IPS-18a (cell line): ENCODE measurements around the gene KATNB1.
"Not testable (repeated sequence)": the region's sequence is repeated elsewhere in the genome, so short reads cannot be mapped to it uniquely, and the experiment has no call there.

Experiments used
- H3K27ac ChIP-seq: one replicate; pipeline ENCODE4 v1.5.1; 2013; ENCODE audit warnings: low read length
- H3K27me3 ChIP-seq: one replicate; pipeline ENCODE4 v1.6.1; 2013; ENCODE audit warnings: mild to moderate bottlenecking, low read length; ENCODE audit not compliant: control insufficient read depth, insufficient read depth
- H3K36me3 ChIP-seq: one replicate; pipeline ENCODE4 v1.6.1; 2013; ENCODE audit warnings: low read depth, low read length; ENCODE audit not compliant: control insufficient read depth
- H3K4me1 ChIP-seq: one replicate; pipeline ENCODE4 v1.6.1; 2013; ENCODE audit warnings: low read depth, low read length; ENCODE audit not compliant: control insufficient read depth
- H3K4me3 ChIP-seq: one replicate; pipeline ENCODE4 v1.5.1; 2013; ENCODE audit warnings: low read length
- H3K9ac ChIP-seq: one replicate; pipeline ENCODE4 v1.6.1; 2013; ENCODE audit warnings: mild to moderate bottlenecking, low read length, moderate library complexity
- H3K9me3 ChIP-seq: one replicate; pipeline ENCODE4 v1.6.1; 2013; ENCODE audit warnings: low read depth, low read length; ENCODE audit not compliant: control insufficient read depth

KATNB1 gene

GRCh38 chr16:57704011-57704904 lies 31.3 kb upstream of the KATNB1 start:
- H3K9ac ChIP-seq: no peak overlapping the region
- no peaks in the 10 kb centered on the region for H3K9me3 ChIP-seq
- peaks cover 4% of the 10 kb centered on the region for H3K4me1 ChIP-seq
- no peaks in the 10 kb centered on the region for H3K27me3 ChIP-seq
- no peak overlapping the region for H3K4me3 ChIP-seq
- H3K36me3 ChIP-seq: no peaks in the 10 kb centered on the region
- no peak overlapping the region for H3K27ac ChIP-seq

DNA sequence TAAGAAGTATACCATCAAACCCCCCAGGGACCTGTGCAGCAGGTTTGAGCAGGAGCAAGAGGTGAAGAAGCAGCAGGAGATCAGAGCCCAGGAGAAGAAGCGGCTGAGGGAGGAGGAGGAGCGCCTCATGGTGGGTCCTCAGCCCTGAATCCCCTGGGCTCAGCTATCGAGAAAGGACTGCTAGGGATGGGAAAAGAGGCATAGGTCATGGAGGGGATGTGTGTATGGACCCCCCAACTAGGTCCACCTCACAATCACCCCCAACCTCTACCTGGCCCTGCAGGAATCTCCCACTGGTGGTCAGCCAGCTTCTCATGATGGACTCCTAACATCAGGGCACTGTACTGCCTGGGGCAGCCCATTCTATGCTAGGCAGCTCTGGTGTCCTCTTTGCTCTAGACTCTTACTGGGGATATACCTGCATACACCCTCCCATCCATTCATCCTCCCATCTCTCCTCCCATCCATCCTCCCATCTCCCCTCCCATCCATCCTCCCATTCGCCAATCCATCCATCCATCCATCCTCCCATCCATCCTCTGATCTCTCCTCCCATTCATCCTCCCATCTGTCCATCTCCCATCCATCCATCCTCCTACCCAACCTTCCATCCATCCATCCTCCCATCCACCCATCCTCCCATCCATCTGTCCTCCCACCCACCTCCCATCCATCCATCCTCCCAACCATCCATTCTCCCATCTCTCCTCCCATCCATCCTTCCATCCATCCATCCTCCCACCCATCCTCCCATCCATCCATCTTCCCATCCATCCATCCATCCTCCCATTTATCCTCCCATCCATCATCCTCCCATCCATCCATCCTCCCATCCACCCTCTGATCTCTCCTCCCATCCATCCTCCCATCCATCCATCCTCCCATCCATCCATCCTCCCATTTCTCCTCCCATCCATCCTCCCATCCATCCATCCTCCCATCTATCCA lies 30.4 kb upstream of the KATNB1 start:
- Histone ChIP-seq H3K4me1 (peaks cover 4% of the 10 kb centered on the region), H3K27me3 (no peaks in the 10 kb centered on the region), H3K9ac (no peak overlapping the region), H3K27ac (no peak overlapping the region), H3K36me3 (no peaks in the 10 kb centered on the region), H3K9me3 (no peaks in the 10 kb centered on the region), H3K4me3 (no peak overlapping the region)

- H3K9ac ChIP-seq: no peak overlapping the region
- no peaks in the 10 kb centered on the region for H3K36me3 ChIP-seq
- no peak overlapping the region for H3K27ac ChIP-seq
- H3K4me1 ChIP-seq: peaks cover 4% of the 10 kb centered on the region
- no peaks in the 10 kb centered on the region for H3K9me3 ChIP-seq
- H3K4me3 ChIP-seq: no peak overlapping the region
- H3K27me3 ChIP-seq: no peaks in the 10 kb centered on the region
These were observed 28.9 kb upstream of the KATNB1 start for GRCh38 chr16:57706717-57707116.

- peaks cover 4% of the 10 kb centered on the region for H3K4me1 ChIP-seq
- no peak overlapping the region for H3K9ac ChIP-seq
- no peaks in the 10 kb centered on the region for H3K9me3 ChIP-seq
- H3K4me3 ChIP-seq: no peak overlapping the region
- no peaks in the 10 kb centered on the region for H3K27me3 ChIP-seq
- no peaks in the 10 kb centered on the region for H3K36me3 ChIP-seq
- H3K27ac ChIP-seq: no peak overlapping the region
These were observed 28.2 kb upstream of the KATNB1 start for GRCh38 chr16:57707331-57707730.

GRCh38 chr16:57708168-57708567 lies 27.4 kb upstream of the KATNB1 start:
- H3K4me3 ChIP-seq: no peak overlapping the region
- H3K36me3 ChIP-seq: no peaks in the 10 kb centered on the region
- H3K27ac ChIP-seq: no peak overlapping the region
- no peaks in the 10 kb centered on the region for H3K9me3 ChIP-seq
- H3K4me1 ChIP-seq: peaks cover 4% of the 10 kb centered on the region
- H3K9ac ChIP-seq: no peak overlapping the region
- no peaks in the 10 kb centered on the region for H3K27me3 ChIP-seq

DNA sequence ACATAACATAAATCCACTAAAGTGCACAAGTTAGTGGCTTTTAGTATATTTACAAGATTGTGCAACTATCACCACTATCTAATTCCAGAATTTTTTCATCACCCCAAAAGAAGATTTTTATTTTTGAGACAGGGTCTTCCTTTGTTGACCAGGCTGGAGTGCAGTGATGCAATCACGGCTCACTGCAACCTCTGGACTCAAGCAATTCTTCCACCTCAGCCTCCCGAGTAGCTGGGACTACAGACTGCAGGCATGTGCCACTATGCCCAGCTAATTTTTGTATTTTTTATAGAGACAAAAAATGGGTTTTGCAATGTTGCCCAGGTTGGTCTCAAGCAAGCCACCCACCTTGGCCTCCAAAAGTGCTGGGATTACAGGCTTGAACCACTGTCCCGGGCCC lies 25.9 kb upstream of the KATNB1 start:
- H3K27ac ChIP-seq: no peak overlapping the region
- no peak overlapping the region for H3K4me3 ChIP-seq
- H3K27me3 ChIP-seq: no peaks in the 10 kb centered on the region
- no peak overlapping the region for H3K9ac ChIP-seq
- no peaks in the 10 kb centered on the region for H3K36me3 ChIP-seq
- H3K4me1 ChIP-seq: no peaks in the 10 kb centered on the region
- no peaks in the 10 kb centered on the region for H3K9me3 ChIP-seq

- H3K9ac ChIP-seq: no peak overlapping the region
- no peaks in the 10 kb centered on the region for H3K27me3 ChIP-seq
- no peaks in the 10 kb centered on the region for H3K4me1 ChIP-seq
- H3K4me3 ChIP-seq: no peak overlapping the region
- H3K27ac ChIP-seq: no peak overlapping the region
- H3K36me3 ChIP-seq: no peaks in the 10 kb centered on the region
- no peaks in the 10 kb centered on the region for H3K9me3 ChIP-seq
These were observed 24.2 kb upstream of the KATNB1 start for GRCh38 chr16:57711346-57711745.

DNA sequence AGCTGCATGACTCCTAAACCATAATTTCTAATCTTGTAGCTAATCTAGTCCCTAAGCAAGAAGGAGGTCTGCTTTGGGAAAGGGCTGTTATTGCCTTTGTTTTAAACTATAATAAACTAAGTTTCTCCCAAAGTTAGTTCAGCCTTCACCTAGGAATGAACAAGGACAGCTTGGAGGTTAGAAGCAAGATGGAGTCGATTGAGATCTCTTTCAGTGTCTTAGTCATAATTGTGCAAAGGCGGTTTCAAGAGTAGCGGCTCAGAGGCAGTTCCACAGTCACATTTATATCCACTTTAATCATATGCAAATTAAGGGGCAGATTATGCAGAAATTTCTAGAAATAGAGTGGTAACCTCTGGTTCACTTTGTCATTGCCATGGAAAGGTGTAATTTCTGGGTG lies 23.6 kb upstream of the KATNB1 start:
- no peaks in the 10 kb centered on the region for H3K4me1 ChIP-seq
- H3K9me3 ChIP-seq: no peaks in the 10 kb centered on the region
- H3K9ac ChIP-seq: no peak overlapping the region
- no peaks in the 10 kb centered on the region for H3K36me3 ChIP-seq
- H3K4me3 ChIP-seq: no peak overlapping the region
- no peak overlapping the region for H3K27ac ChIP-seq
- no peaks in the 10 kb centered on the region for H3K27me3 ChIP-seq

GRCh38 chr16:57712569-57712968 lies 23.0 kb upstream of the KATNB1 start:
- H3K4me3 ChIP-seq, H3K4me1 ChIP-seq, H3K36me3 ChIP-seq, H3K27ac ChIP-seq, H3K9ac ChIP-seq, H3K9me3 ChIP-seq, H3K27me3 ChIP-seq: not testable (repeated sequence)

GRCh38 chr16:57713596-57713995 lies 22.0 kb upstream of the KATNB1 start:
- no peaks in the 10 kb centered on the region for H3K27me3 ChIP-seq
- no peak overlapping the region for H3K4me3 ChIP-seq
- no peaks in the 10 kb centered on the region for H3K36me3 ChIP-seq
- H3K4me1 ChIP-seq: no peaks in the 10 kb centered on the region
- H3K27ac ChIP-seq: no peak overlapping the region
- H3K9ac ChIP-seq: no peak overlapping the region
- H3K9me3 ChIP-seq: no peaks in the 10 kb centered on the region

- H3K9ac ChIP-seq: no peak overlapping the region
- H3K36me3 ChIP-seq: no peaks in the 10 kb centered on the region
- no peak overlapping the region for H3K4me3 ChIP-seq
- no peaks in the 10 kb centered on the region for H3K4me1 ChIP-seq
- no peak overlapping the region for H3K27ac ChIP-seq
- no peaks in the 10 kb centered on the region for H3K9me3 ChIP-seq
- H3K27me3 ChIP-seq: no peaks in the 10 kb centered on the region
These were observed 21.5 kb upstream of the KATNB1 start for GRCh38 chr16:57714047-57714446.
